Ureter (tissue), 1 donor: ENCODE measurements around the gene DYDC1. TPM values are rescaled to one million over a fixed set of nuclear protein-coding genes. Genes with fewer than 3 reads are reported as not detected.

Experiments
- total RNA-seq: library from RNA; stranded (reverse); gene quantifications from one replicate; pipeline ENCODE4 v1.2.4, GENCODE V29; 2023
- donor health status: DM: yes; HTN: yes; CAD: no.

Gene DYDC1
- total RNA-seq, 1 donor from 2014 or later: not detected

Other genes with a start within 250 kb of the DYDC1 start
- 44.2 TPM for gene PLAC9, start 224.0 kb downstream of the DYDC1 start, total RNA-seq
- 372 TPM for gene ANXA11, start 151.2 kb downstream of the DYDC1 start, total RNA-seq
- gene MAT1A, start 67.1 kb downstream of the DYDC1 start, total RNA-seq: 0.75 TPM
- gene DYDC2, start within 50 bp of the DYDC1 start, total RNA-seq: not detected
- gene PRXL2A, start 51.8 kb upstream of the DYDC1 start, total RNA-seq: 118 TPM
- 177 TPM for gene TSPAN14, start 97.6 kb upstream of the DYDC1 start, total RNA-seq
- gene SH2D4B, start 181.1 kb upstream of the DYDC1 start, total RNA-seq: not detected